ENCODE measurements around the gene GAB4. TPM values are rescaled to one million over a fixed set of nuclear protein-coding genes. Genes with fewer than 3 reads are reported as not detected.

The GAB4 gene
- total RNA-seq, 4 donors from 2014 or later: not detected

- H3K9me3 ChIP-seq: no peaks in the 10 kb centered on the region
- H3K27ac ChIP-seq (replicated peaks in 1 of 4): no peak overlapping the region
- no peak for DNase-seq (ENCODE audit: extremely low spot score)
- H3K27me3 ChIP-seq: peaks cover 0 to 52% (median 0%) of the 10 kb centered on the region in 4 donors
- TF ChIP-seq CTCF (IDR thresholded peaks at IDR 0.05): no peak
- no peak for TF ChIP-seq POLR2A (IDR thresholded peaks at IDR 0.05; ENCODE audit: low read depth)
- no peak for TF ChIP-seq EP300 (IDR thresholded peaks at IDR 0.05)
- no peak for TF ChIP-seq POLR2AphosphoS5 (IDR thresholded peaks at IDR 0.05)
- intact Hi-C loops (cut with DNase I): no loop called here
- no peaks in the 10 kb centered on the region for H3K36me3 ChIP-seq
- WGBS: 76% methylated on average over 4 of the region's 4 CpGs
- H3K4me1 ChIP-seq: no peaks in the 10 kb centered on the region
- no peak overlapping the region for H3K4me3 ChIP-seq
These were observed 82.5 kb downstream of the GAB4 start for GRCh38 chr22:16925407-16925966.

- no peaks in the 10 kb centered on the region for H3K36me3 ChIP-seq
- no peak overlapping the region for H3K4me3 ChIP-seq
- no peak overlapping the region for H3K27ac ChIP-seq (replicated peaks in 1 of 4)
- no peak for DNase-seq (ENCODE audit: extremely low spot score)
- no peaks in the 10 kb centered on the region for H3K4me1 ChIP-seq
- WGBS: 0% methylated on average over 1 of the region's 1 CpG
- intact Hi-C loops (cut with DNase I): no loop called here
- H3K9me3 ChIP-seq: no peaks in the 10 kb centered on the region
- TF ChIP-seq POLR2A (IDR thresholded peaks at IDR 0.05; ENCODE audit: low read depth): no peak
- no peak for TF ChIP-seq CTCF (IDR thresholded peaks at IDR 0.05)
- no peak for TF ChIP-seq EP300 (IDR thresholded peaks at IDR 0.05)
- TF ChIP-seq POLR2AphosphoS5 (IDR thresholded peaks at IDR 0.05): no peak
- peaks cover 0 to 52% (median 0%) of the 10 kb centered on the region in 4 donors for H3K27me3 ChIP-seq
These were observed 85.3 kb downstream of the GAB4 start for GRCh38 chr22:16922706-16923105.

- DNase-seq (ENCODE audit: extremely low spot score): no peak
- no peaks in the 10 kb centered on the region for H3K36me3 ChIP-seq
- no peak overlapping the region for H3K4me3 ChIP-seq
- intact Hi-C loops (cut with DNase I): no loop called here
- TF ChIP-seq POLR2A (IDR thresholded peaks at IDR 0.05; ENCODE audit: low read depth) (no peak), CTCF (IDR thresholded peaks at IDR 0.05) (no peak), EP300 (IDR thresholded peaks at IDR 0.05) (no peak), POLR2AphosphoS5 (IDR thresholded peaks at IDR 0.05) (no peak)
- peaks cover 0 to 58% (median 2%) of the 10 kb centered on the region in 4 donors for H3K27me3 ChIP-seq
- H3K27ac ChIP-seq (replicated peaks in 1 of 4): no peak overlapping the region
- 55% methylated on average over 2 of the region's 2 CpGs for WGBS
- no peaks in the 10 kb centered on the region for H3K9me3 ChIP-seq
- no peaks in the 10 kb centered on the region for H3K4me1 ChIP-seq
These were observed 85.9 kb downstream of the GAB4 start for GRCh38 chr22:16922076-16922475.

DNA sequence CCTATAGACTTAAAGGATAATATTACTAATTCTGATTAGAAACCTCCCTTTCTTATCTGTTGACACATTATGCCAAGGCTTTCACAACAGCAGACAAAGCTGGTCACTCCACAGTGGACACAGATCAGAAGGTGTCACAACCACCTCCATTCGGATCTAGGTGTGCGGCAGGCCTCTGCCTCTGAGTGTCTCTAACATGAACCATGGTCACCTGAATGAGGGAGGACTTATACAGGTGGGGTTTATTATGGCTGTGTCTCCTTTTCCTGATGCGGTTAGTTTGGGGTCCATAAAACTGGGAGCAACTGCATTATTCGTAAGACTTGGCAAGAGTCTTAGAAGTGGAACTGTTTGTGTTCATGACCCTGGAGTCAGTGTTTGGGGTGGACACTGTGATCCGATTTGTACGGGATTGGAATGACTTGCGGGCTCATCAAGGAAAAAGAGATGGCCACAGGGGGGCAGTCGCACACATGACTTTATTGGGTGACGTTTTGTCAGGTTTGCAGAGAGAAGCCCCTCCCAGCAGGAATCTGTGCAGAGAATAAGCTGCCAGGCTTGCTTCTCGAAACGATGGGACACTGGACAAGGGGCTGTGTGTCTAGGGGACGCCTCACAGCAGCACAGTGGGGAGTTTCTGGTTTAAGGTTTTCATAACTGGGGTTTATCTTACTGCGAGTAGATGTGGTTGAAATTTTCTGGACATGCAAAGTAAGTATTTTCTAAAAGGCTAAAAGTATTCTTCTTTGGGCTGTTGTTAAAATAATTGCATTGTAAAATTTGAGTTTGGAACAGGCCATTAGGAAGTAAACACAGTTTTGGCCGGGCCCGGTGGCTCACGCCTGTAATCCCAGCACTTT, 90.6 kb downstream of the GAB4 start:
- Histone ChIP-seq H3K27me3 (peaks cover 0 to 72% (median 2%) of the 10 kb centered on the region in 4 donors), H3K9me3 (no peaks in the 10 kb centered on the region), H3K4me3 (no peak overlapping the region), H3K27ac (replicated peaks in 1 of 4) (no peak overlapping the region), H3K36me3 (no peaks in the 10 kb centered on the region), H3K4me1 (no peaks in the 10 kb centered on the region)
- 31% methylated on average over 16 of the region's 16 CpGs for WGBS
- no peak for DNase-seq (ENCODE audit: extremely low spot score)
- TF ChIP-seq POLR2A (IDR thresholded peaks at IDR 0.05; ENCODE audit: low read depth) (no peak), EP300 (IDR thresholded peaks at IDR 0.05) (no peak), CTCF (IDR thresholded peaks at IDR 0.05) (peak; percentile 35 to 57 (median 40)), POLR2AphosphoS5 (IDR thresholded peaks at IDR 0.05) (no peak)
- intact Hi-C loops (cut with DNase I): loop anchor here (5.0 to 10.0 kb wide), 2 partner anchors 140 to 577 kb away; no protein-coding TSS in a partner anchor

Data from esophagus muscularis mucosa (tissue), 4 donors.